HG03139 (cell line): ENCODE results near the gene XPO1.
"Not testable (repeated sequence)": the region's sequence is repeated elsewhere in the genome, so short reads cannot be mapped to it uniquely, and the experiment has no call there.

Experiments
- ATAC-seq: cut with Tn5 transposase; IDR thresholded peaks from one replicate; pipeline ENCODE4 v1.9.1; 2021; ENCODE audit not compliant: unreplicated experiment

The XPO1 gene

DNA sequence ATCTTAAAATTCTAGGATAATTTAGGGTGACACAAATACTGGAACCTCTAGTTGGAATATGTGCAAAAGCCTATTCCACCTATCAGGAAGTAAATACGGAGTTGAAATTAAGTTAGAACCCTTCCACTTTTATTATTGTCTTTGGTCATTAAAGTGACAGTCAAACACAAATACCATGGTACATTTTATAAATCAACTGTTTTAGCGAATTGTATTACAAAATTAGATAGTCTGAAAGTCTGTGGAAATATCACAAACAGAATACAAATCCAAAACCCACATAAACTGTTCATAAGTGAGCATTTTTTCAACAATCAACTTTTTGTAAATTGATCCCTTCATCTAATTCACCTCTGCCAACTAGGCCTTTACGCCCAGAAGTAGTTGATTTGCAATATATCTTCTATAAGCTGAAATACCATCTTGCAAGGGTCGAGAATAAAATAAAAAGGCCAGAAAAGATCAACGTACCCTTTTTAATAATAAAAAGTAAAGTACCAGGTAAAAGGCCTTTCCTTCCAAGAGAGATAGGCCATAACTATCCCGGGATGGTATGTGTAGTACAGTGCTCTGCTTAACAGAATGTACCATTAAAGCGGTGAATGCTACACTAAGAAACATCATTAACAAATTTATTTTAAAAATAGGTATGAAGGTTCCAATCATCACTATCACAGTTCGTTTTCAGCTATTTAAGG is 68.6 kb downstream of the XPO1 start:
- ATAC-seq, result no peak

DNA sequence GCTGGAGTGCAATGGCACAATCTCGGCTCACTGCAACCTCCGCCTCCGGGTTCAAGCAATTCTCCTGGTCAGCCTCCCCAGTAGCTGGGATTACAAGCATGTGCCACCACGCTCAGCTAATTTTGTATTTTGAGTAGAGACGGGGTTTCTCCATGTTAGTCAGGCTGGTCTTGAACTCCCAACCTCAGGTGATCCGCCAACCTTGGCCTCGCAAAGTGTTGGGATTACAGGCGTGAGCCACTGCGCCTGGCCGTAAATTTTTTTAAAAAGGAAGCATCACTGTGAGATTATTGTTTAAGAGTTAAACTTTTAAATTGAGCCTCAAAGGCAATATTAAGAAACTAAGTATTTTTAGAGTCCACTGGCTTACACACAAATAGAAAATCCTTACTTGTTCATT is 69.9 kb downstream of the XPO1 start:
- ATAC-seq, result not testable (repeated sequence)

DNA sequence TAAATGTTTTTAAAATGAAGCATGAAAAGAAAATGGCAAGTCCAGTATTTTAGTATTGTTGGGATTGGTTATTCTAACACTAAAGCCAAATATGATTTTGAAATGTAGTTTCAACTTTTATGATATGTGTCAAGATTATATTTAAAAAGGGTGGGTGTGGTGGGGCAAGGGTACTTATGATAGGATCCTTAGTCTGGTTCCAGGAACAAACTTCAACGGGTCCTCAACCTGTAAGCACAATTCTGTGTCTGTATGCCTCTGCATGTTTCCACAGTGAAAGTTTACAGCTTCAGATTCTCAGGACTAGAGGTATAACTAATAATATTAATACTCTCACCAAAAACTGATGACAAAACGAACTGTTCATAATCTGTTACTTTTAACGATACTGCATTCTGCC is 73.1 kb downstream of the XPO1 start:
- no peak for ATAC-seq

DNA sequence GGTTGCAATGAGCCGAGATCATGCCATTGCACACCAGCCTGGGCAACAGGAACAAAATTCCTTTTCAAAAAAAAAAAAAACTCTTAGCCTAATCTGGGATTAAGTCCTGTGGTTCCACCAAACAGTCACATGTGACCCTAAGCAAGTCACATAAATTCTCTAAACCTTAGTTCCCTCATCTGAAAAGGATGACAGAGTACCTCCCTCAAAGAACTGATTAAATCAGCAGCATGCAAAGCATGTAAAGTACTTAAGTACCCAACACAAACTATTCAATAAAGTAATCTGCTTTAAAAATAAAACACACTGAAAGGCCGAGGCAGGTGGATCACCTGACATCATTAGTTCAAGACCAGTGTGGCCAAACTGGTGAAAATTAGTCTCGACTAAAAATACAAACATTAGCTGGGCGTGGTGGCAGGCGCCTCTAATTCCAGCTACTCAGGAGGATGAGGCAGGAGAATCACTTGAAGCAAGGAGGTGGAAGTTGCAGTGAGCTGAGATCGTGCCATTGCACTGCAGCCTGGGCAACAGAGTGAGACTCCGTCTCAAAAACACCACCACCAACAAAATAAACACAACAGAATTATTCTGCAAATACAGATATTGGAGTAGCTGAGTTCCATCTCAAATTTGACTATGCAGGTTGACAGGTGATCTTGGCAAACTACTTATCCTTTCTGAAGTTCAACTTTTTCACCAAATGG is 74.2 kb downstream of the XPO1 start:
- no peak for ATAC-seq

DNA sequence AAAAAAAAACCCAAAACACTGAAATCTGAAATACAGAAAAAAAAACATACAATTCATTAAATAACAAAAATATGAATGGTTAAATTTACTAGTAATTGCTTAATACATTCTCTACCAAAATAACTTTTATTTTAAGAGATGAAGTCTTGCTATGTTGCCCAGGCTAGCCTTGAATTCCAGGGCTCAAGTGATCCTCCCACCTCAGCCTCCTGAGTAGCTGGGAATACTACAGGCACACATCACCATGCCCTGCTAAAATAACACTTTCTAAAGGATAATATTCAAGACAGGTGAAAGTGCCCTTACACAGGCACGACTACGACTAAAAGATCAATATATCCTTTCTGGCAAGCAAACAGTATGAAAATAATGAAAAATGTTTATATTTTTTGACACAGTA is 76.8 kb downstream of the XPO1 start:
- no peak for ATAC-seq

DNA sequence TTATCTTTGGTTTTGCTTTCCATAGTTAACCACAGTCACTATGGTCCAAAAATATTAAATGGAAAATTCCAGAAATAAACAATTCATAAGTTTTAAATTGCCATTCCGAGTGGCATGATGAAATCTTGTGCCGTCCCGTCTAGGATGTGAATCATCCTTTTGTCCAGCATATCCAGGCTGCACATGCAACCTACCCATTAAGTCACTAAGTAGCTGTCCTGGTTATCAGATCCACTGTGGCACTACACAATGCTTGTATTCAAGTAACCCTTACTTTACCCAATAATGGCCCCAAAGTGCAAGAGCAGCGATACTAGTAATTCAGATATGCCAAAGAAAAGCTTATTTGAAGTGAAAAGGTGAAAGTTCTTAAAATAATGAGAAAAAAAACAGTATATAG is 78.0 kb downstream of the XPO1 start:
- no peak for ATAC-seq

DNA sequence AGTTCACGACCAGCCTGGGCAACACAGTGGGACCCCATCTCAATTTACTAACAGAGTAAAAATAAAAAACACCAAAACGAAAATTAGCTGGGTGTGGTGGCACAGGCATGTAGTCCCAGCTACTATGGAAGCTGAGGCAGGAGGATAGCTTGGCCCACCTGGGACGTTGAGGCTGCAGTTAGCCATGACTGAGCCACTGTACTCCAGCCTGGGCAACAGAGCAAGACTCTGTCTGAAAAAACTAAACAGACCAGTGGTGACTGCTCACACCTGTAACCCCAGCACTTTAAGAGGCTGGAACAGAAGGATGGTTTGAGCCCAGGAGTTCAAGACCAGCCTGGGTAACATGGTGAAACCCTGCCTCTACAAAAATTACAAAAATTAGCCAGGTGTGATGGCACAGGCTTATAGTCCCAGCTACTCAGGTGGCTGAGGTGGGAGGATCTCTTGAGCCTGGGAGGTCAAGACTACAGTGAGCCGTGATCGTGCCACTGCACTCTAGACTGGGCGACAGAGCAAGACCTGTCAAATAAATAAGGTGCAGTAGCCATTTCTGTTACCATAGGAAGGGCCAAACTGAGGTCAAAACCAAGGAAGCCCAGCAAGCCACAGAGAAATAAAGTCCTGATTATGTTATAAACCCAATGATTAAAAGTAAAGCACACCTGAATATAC is 81.3 kb downstream of the XPO1 start:
- no peak for ATAC-seq

DNA sequence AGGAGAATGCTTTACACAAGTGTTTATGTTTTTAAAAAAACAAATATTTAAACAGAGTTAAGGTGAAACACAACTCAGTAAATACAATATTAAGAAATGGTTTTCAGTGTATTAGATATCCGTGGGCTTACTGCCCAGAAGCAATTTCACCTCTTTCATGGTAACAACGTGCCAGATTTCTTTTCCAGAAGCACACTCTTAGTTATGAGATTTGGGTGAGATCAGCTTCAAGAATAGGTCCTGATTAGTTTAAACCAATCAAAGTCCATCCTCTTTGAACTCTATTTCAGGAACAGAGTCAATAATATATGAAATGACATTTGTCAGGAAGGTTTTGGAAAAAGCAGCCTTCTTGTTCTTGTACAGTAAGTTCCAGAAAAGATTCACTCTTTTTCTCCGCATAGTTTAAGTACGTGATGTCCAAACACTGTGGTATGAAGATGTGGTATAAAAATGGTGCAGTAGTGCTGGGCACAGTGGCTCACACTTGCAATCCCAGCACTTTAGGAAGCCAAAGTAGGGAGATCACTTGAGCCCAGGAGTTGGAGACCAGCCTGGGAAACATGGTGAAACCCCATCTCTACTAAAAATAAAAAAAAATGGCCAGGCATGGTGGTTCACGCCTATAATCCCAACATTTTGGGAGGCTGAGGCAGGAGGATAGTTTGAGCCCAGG is 81.9 kb downstream of the XPO1 start:
- ATAC-seq, result no peak

DNA sequence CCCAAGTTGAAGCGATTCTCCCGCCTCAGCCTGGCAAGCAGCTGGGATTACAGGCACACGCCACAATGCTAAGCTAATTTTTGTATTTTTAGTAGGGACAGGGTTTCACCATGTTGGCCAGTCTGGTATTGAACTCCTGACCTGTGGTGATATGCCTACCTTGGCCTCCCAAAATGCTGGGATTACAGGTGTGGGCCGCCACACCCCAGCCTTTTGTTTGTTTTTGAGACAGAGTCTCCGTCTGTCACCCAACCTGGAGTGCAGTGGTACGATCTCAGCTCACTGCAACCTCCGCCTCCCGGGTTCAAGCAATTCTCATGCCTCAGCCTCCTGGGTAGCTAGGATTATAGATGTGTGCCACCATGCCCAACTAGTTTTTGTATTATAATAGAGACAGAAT is 83.2 kb downstream of the XPO1 start:
- ATAC-seq, result not testable (repeated sequence)

DNA sequence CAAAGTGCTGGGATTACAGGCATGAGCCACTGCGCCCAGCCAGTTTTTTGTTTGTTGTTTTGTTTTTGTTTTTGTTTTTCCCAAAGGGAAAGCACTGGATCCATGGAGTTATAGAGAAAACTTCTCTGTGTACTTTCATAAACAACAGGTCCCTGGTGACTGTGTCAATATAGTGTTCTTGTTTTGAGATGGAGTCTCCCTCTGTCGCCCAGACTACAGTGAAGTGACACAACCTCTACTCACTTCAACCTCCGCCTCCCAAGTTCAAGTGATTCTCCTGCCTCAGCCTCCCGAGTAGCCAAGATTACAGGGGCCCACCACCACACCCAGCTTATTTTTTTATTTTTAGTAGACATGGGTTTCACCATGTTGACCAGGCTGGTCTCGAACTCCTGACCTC is 83.8 kb downstream of the XPO1 start:
- no peak for ATAC-seq

DNA sequence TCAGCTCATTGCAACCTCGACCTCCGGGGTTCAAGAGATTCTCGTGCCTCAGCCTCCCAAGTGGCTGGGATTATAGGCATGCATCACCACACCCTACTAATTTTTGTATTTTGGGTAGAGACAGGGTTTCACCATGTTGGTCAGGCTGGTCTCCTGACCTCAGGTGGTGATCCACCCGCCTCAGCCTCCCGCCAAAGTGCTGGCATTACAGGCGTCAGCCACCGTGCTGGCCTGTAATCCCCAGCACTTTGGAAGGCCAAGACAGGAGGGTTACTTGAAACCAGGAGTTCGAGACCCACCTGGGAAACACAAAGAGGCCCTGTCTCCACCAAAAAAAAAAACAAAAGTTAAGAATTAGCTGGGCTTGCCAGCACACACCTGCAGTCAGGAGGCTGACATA is 85.8 kb downstream of the XPO1 start:
- no peak for ATAC-seq

DNA sequence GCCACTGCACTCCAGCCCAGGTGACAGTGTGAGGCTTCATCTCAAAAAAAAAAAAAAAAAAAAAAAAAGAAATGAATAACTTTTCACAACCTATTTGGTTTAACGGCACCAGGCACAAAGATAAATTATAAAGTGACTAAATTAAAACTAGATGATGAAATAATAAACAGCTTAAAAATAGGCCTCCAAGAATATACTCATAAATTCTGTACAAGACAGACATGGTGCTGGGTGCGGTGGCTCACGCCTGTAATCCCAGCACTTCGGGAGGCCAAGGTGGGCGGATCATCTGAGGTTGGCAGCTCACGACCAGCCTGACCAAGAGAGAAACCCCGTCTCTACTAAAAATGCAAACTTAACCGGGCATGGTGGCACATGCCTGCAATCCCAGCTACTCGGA is 87.0 kb downstream of the XPO1 start:
- no peak for ATAC-seq

DNA sequence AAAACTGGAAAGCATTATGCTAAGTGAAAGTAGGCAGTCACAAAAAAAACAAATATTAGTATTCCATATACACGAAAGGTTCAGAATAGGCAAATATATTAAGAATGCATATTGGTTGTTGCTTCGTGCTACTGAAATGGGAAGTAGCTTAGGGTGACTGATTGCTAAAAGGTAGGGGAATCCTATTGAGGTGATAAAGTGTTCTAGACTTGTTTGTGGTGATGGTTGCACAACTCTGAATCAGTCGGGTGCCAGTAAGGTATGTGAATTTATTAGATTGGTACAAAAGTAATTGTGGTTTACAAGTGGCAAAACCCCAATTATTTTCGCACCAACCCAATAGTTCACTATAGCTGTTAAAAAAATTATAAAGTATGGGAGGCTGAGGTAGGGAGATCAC is 88.0 kb downstream of the XPO1 start:
- no peak for ATAC-seq

DNA sequence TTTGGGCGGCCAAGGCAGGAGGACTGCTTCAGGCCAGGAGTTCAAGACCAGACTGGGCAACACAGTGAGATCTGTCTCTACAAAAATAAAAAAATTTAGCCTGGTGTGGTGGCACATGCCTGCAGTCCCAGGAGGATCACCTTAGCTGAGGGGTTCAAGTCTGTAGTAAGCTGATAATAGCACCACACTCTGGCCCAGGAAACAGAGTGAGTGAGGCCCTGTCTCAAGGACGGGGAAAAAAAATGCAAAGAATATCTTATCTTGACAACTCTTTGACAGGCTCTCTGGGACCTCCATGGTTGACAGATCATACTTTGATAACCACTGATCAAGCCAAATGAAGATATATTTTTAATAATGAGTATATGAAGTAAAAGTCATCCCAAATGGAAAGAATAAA is 89.9 kb downstream of the XPO1 start:
- ATAC-seq, result no peak

DNA sequence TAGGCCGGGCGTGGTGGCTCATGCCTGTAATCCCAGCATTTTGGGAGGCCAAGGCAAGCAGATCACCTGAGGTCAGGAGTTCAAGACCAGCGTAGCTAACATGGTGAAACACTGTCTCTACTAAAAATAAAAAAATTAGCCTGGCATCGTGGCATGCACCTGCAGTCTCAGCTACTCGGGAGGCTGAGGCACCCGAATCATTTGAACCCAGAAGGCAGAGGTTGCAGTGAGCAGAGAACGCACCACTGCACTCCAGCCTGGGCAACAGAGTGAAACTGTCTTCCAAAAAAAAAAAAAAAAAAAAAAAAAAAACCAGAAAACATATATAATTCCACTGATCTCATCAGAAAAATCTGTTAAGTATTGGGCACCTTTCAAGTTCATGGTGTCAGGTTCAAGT is 91.2 kb downstream of the XPO1 start:
- ATAC-seq, result not testable (repeated sequence)

DNA sequence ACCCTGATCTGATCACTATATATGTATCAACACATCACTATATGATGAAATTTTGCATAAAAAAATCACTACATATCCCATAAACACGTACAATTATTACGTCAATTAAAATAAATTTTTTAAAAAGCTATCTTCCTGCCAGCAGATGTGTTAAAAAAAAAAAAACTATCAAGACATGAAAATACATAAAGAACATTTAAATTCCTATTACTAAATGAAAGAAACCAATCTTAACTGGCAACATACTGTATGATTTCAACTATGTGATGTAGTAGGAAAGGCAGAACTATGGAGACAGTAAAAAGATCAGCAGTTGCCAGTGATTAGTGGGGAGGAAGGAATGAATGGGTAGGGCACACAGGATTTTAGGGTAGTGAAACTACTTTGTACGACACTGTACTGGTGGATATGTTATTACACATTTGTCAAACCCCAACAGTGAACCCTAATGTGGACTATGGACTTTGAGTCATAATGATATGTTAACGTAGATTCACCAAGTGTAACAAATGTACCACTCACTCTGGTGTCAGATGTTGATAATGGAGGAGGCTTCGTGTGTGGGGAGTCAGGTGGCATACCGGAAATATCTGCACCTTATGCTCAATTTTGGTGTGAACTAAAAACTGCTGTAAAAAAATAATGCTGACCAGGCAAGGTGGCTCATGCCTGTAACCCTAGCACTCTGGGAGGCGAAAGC is 94.7 kb downstream of the XPO1 start:
- peak; percentile 83 for ATAC-seq

DNA sequence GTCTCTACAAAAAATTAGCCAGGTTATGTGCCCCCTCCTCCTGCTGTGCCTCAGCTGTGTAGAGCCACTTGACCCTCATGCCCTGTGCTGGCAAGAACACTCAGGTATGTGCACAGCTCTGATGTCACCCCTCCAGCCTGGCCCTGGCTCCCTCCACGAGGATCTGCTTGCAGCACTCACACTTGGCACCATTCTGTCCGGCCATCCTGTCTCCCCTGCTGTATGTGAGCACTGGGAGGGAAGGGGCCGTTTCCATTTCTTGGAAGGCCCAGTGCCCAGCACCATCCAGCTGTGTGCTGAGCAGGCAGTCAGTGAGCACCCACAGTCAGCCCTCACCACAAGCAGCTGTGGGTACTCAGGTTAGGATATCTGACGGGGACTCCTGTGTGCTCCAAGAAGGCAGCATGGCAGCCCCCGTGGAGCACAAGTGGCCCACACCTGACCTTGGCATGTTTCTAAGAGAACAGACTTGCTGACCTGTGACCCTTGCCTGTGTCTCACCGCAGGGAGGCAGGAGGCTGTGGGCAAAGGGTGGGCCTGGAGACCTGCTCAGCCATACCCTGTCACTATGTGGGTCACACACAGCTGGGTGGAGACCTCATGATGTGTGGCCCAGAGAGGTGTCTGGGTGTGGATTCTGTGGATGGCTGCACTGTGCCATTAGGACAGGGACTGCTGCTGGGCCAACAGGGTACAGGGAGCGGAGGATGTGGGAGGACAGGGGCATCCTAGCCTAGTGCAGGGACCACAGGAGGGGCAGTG is 98.7 kb downstream of the XPO1 start:
- ATAC-seq, result no peak

DNA sequence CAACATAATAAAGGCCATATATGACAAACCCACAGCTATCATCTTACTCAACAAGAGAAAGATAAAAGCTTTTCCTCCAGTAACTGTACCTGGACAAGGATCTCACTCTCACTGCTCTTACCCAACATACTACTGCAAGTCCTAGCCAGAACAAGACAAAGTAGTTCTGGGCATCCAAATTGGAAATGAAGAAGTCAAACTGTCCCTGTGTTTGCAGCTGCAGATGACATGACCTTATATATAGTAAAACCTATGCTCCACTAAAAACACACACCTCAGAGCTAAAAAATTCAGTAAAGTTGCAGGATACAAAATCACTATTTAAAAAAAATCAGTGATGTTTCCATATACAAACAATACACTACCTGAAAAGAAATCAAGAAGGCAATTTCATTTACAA is 99.5 kb downstream of the XPO1 start:
- no peak for ATAC-seq

DNA sequence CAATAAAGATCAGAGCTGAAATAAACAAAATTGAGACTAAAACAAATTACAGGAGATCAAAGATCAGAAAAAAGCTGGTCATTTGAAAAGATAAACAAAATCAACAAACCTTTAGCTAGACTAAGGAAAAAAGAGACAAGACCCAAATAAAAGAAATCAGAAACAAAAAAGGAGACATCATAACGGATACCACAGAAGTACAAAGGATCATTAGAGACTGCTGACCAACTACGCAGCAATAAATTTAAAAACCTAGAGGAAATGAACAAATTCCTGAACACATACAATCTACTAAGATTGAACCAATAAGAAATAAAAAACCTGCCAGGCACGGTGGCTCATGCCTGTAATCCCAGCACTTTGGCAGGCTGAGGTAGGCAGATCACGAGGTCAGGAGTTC is 101.0 kb downstream of the XPO1 start:
- ATAC-seq, result no peak

DNA sequence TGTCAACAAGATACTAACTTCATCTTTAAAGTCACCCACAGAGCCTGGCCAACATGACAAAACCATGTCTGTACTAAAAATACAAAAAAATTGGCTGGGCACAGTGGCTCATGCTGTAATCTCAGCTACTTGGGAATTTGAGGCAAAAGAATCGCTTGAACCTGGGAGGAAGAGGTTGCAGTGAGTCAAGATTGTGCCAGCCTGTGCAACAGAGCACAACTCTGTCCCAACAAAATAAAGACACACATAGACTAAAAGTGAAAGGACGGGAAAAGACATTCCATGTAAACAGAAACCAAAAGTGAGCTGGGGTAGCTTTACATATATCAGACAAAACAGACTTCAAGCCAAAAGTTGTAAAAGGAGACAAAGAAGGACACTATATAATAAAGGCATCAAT is 102.1 kb downstream of the XPO1 start:
- ATAC-seq, result no peak
